B cell (primary cell): ENCODE measurements around the gene C2CD3. TPM values are rescaled to one million over a fixed set of nuclear protein-coding genes. Genes with fewer than 3 reads are reported as not detected.

Experiments used
- ATAC-seq: fragments of 200-7000 bp; cut with Tn5 transposase; one replicate; pipeline ENCODE4 v1.10.0; 2021; ENCODE audit warnings: low read depth, mild to moderate bottlenecking, moderate number of reproducible peaks, moderate library complexity
- CTCF ChIA-PET: fragments of 350-600 bp; sonication (Branson Sonifier 250); formaldehyde crosslinking; loops from one replicate; lab custom pipeline; 2021; ENCODE audit warnings: antibody characterized with exemption, inconsistent platforms; lab: Charles Lee
- POLR2A ChIA-PET: fragments of 350-600 bp; sonication (Branson Sonifier 250); formaldehyde crosslinking; loops from one replicate; lab custom pipeline; 2021; ENCODE audit warnings: antibody characterized with exemption; lab: Charles Lee
- DNase-seq: peaks from one replicate; pipeline ENCODE4 v3.0.0; 2013
- H2AFZ ChIP-seq: 2 replicates; pipeline ENCODE4 v1.6.1; 2012; ENCODE audit warnings: mild to moderate bottlenecking, low read depth, low read length; ENCODE audit not compliant: insufficient read depth, poor library complexity, severe bottlenecking
- H3K27ac ChIP-seq, 2 donors: 1 replicate in 1 of 2; 2 replicates in 1 of 2; pipeline ENCODE4 v1.5.1; 2012 to 2013; ENCODE audit warnings: low read length in 2 of 2, mild to moderate bottlenecking in 2 of 2, moderate library complexity in 1 of 2
- H3K27me3 ChIP-seq, 4 experiments: fragments of 200-600 bp in 1 of 4; sonication (generic) in 1 of 4; replicated peaks in 1 of 4; 1 replicate in 2 of 4; 2 replicates in 2 of 4; pipeline versions ENCODE4 v1.6.1 to v1.7.0; 2013 to 2016; ENCODE audit warnings: low read length in 3 of 4, mild to moderate bottlenecking in 2 of 4, mixed read lengths in 1 of 4, moderate library complexity in 1 of 4; ENCODE audit not compliant: insufficient read depth in 4 of 4, control insufficient read depth in 3 of 4; ENCODE audit errors: control extremely low read depth in 1 of 4
- H3K36me3 ChIP-seq, 2 experiments: replicated peaks in 1 of 2; 1 replicate in 1 of 2; 2 replicates in 1 of 2; pipeline versions ENCODE4 v1.6.1 to v1.7.1; 2013; ENCODE audit warnings: low read length in 1 of 2; ENCODE audit not compliant: insufficient read depth in 2 of 2, control insufficient read depth in 1 of 2; ENCODE audit errors: control extremely low read depth in 1 of 2, extremely low read depth in 1 of 2
- H3K4me1 ChIP-seq, 2 donors: fragments of 200-600 bp in 1 of 2; sonication (generic) in 1 of 2; 1 replicate in 1 of 2; 2 replicates in 1 of 2; pipeline versions ENCODE4 v1.5.1 to v1.6.1; 2013 to 2017; ENCODE audit warnings: low read length in 2 of 2; ENCODE audit not compliant: control insufficient read depth in 2 of 2, insufficient read depth in 2 of 2
- H3K4me2 ChIP-seq: replicated peaks from 2 replicates; pipeline ENCODE3; 2012; ENCODE audit warnings: mild to moderate bottlenecking, low read depth, low read length; ENCODE audit not compliant: poor library complexity, severe bottlenecking
- H3K4me3 ChIP-seq, 5 experiments: fragments of 200-600 bp in 1 of 5; sonication (generic) in 1 of 5; 1 replicate in 3 of 5; 2 replicates in 2 of 5; pipeline versions ENCODE4 v1.5.1 to v1.7.0; 2011 to 2016; ENCODE audit warnings: low read length in 4 of 5, mild to moderate bottlenecking in 4 of 5, low read depth in 2 of 5, control low read depth in 1 of 5, moderate library complexity in 1 of 5; ENCODE audit not compliant: insufficient read depth in 1 of 5; ENCODE audit errors: control extremely low read depth in 1 of 5, extremely low read depth in 1 of 5
- H3K79me2 ChIP-seq: fragments of 200-600 bp; sonication (generic); one replicate; pipeline ENCODE4 v1.6.0; 2016; ENCODE audit warnings: low read length; ENCODE audit not compliant: control insufficient read depth, insufficient read depth
- H3K9ac ChIP-seq: fragments of 200-600 bp; sonication (generic); 2 replicates; pipeline ENCODE4 v1.6.1; 2017; ENCODE audit warnings: mild to moderate bottlenecking, low read length, moderate library complexity
- H3K9me3 ChIP-seq, 3 donors: one replicate each; pipeline versions ENCODE4 v1.6.1 to v1.7.1; 2013; ENCODE audit warnings: low read length in 2 of 3; ENCODE audit not compliant: control insufficient read depth in 2 of 3, insufficient read depth in 1 of 3; ENCODE audit errors: control extremely low read depth in 1 of 3
- H4K20me1 ChIP-seq: 2 replicates; pipeline ENCODE4 v1.6.0; 2012; ENCODE audit warnings: mild to moderate bottlenecking, low read length; ENCODE audit not compliant: insufficient read depth, control insufficient read depth, poor library complexity, severe bottlenecking
- H3K27ac Mint-ChIP-seq: one replicate; pipeline ENCODE4 v1.8.0; 2021; ENCODE audit warnings: mixed read lengths
- H3K27me3 Mint-ChIP-seq: one replicate; pipeline ENCODE4 v1.8.0; 2021; ENCODE audit warnings: mixed read lengths
- H3K4me1 Mint-ChIP-seq: one replicate; pipeline ENCODE4 v1.8.0; 2021; ENCODE audit warnings: mixed read lengths
- H3K4me3 Mint-ChIP-seq: one replicate; pipeline ENCODE4 v1.8.0; 2021; ENCODE audit warnings: mixed read lengths
- H3K9me3 Mint-ChIP-seq: one replicate; pipeline ENCODE4 v1.8.0; 2022; ENCODE audit warnings: mixed read lengths; ENCODE audit not compliant: insufficient read depth
- EZH2 ChIP-seq: IDR thresholded peaks from 2 replicates; pipeline ENCODE4 v1.6.1; 2012; ENCODE audit warnings: borderline replicate concordance, low read depth, mild to moderate bottlenecking, moderate library complexity, low read length; ENCODE audit not compliant: insufficient read depth, poor library complexity, severe bottlenecking
- WGBS: methylation state at CpG from one replicate; pipeline ENCODE4 v1.1.5; 2013; ENCODE audit warnings: missing lambda C conversion rate; ENCODE audit not compliant: insufficient coverage; 5-methylcytosine and 5-hydroxymethylcytosine counted together
- intact Hi-C: fragments of 100-400 bp; cut with micrococcal nuclease; formaldehyde crosslinking; loops from one replicate; pipeline ENCODE4 v1.10.0; 2022
- polyA plus RNA-seq: library from polyadenylated mRNA; depleted of rRNA; stranded (reverse); fragments of >200 nt; gene quantifications from 2 replicates; pipeline ENCODE4 v1.2.3, GENCODE V29; 2012
- total RNA-seq, 2 donors: library from RNA; stranded (reverse); fragments of 120-200 nt in 1 of 2; gene quantifications; 1 replicate in 1 of 2; 2 replicates in 1 of 2; pipeline versions ENCODE4 v1.2.3 to v1.2.4, GENCODE V29; 2013 to 2022
- TF ChIP-seq, protein P1 (sequence below): fragments of 200-600 bp; IDR thresholded peaks from one replicate; pipeline ENCODE4 v1.8.0; 2022; ENCODE audit warnings: antibody characterized with exemption, mild to moderate bottlenecking

Gene C2CD3
- total and polyA plus RNA-seq, 2 donors (not counting 1 experiment from before 2014, with no cell fraction given) = 19.8 to 69.0 TPM

DNA sequence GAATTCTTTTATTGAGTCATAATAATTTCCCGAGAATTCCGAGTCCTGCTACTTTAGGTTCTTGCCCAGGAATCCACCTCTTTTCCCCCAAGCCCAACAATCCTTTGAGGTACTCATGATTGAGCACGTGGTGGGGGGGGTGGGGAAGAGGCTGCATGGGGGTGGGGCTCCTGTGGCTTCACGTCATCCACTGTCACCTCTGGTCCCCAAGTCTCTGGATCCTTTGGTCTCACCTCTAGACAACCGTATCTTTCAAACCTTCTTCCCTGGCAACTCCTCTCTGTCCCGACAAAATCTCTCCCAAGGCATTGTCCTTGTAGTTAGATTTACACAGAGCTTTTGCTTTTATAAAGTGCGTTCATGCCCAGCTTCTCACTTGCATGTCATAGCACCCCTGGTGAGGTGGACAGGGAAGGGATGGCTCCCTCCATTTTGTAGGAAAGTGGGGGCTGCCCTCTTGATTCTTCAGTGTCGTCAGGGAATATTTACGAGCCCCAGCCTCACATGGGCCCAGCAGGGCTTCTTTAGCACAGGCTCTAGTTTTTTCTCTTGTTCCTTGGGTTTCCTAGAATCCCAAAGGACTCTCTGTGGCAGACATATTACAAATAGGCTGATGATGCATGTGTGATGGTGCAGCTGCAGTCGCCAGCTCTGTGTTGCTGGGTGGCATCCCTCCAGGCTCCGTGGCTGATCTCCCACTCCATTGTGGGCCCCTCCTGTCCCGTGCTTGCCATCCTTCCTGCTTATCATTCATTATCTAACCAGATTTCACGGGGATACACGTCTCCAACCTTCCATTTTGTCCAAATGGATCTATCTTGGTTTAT, 170.3 kb downstream of the C2CD3 start:
- H3K36me3 ChIP-seq = peaks cover 0 to 14% of the 10 kb centered on the region in 2 experiments
- H3K27ac ChIP-seq = peak overlapping the region; percentile 72 to 98
- Mint-ChIP-seq H3K4me3 (no peak overlapping the region), H3K4me1 (peaks cover 65% of the 10 kb centered on the region), H3K9me3 (no peaks in the 10 kb centered on the region), H3K27me3 (no peaks in the 10 kb centered on the region), H3K27ac (peak overlapping the region; percentile 93)
- DNase-seq (no peak), ATAC-seq (no peak)
- no peak overlapping the region for H3K4me3 ChIP-seq
- ChIA-PET POLR2A (interaction anchor here (1.3 to 4.5 kb wide), 3 partner anchors 11 to 19 kb away, joined by 3 to 63 read pairs (median 14); partner anchors contain the start of gene UCP2), CTCF (interaction anchor here (0.6 kb wide), 1 partner anchor 20 kb away, joined by 3 read pairs; no protein-coding TSS in a partner anchor)
- no peaks in the 10 kb centered on the region for H3K9me3 ChIP-seq
- H3K79me2 ChIP-seq = no peaks in the 10 kb centered on the region
- TF ChIP-seq EZH2 = no peak
- TF ChIP-seq, protein P1, sequence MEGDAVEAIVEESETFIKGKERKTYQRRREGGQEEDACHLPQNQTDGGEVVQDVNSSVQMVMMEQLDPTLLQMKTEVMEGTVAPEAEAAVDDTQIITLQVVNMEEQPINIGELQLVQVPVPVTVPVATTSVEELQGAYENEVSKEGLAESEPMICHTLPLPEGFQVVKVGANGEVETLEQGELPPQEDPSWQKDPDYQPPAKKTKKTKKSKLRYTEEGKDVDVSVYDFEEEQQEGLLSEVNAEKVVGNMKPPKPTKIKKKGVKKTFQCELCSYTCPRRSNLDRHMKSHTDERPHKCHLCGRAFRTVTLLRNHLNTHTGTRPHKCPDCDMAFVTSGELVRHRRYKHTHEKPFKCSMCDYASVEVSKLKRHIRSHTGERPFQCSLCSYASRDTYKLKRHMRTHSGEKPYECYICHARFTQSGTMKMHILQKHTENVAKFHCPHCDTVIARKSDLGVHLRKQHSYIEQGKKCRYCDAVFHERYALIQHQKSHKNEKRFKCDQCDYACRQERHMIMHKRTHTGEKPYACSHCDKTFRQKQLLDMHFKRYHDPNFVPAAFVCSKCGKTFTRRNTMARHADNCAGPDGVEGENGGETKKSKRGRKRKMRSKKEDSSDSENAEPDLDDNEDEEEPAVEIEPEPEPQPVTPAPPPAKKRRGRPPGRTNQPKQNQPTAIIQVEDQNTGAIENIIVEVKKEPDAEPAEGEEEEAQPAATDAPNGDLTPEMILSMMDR = no peak
- no peaks in the 10 kb centered on the region for H3K27me3 ChIP-seq
- peaks cover 56 to 57% of the 10 kb centered on the region in 2 donors for H3K4me1 ChIP-seq
- 100% methylated on average over 7 of the region's 14 CpGs for WGBS
- H3K9ac ChIP-seq = no peak overlapping the region
- H4K20me1 ChIP-seq = no peaks in the 10 kb centered on the region
- no peak overlapping the region for H2AFZ ChIP-seq
- H3K4me2 ChIP-seq = peak overlapping the region; percentile 54
- intact Hi-C loops = no loop called here
